HG03439 (cell line): ENCODE results near the gene SRSF3.
"Not testable (repeated sequence)": the region's sequence is repeated elsewhere in the genome, so short reads cannot be mapped to it uniquely, and the experiment has no call there.

ENCODE experiments used
- ATAC-seq: cut with Tn5 transposase; IDR thresholded peaks from one replicate; pipeline ENCODE4 v1.9.1; 2021; ENCODE audit warnings: mild to moderate bottlenecking, moderate library complexity; ENCODE audit not compliant: unreplicated experiment

The SRSF3 gene

DNA sequence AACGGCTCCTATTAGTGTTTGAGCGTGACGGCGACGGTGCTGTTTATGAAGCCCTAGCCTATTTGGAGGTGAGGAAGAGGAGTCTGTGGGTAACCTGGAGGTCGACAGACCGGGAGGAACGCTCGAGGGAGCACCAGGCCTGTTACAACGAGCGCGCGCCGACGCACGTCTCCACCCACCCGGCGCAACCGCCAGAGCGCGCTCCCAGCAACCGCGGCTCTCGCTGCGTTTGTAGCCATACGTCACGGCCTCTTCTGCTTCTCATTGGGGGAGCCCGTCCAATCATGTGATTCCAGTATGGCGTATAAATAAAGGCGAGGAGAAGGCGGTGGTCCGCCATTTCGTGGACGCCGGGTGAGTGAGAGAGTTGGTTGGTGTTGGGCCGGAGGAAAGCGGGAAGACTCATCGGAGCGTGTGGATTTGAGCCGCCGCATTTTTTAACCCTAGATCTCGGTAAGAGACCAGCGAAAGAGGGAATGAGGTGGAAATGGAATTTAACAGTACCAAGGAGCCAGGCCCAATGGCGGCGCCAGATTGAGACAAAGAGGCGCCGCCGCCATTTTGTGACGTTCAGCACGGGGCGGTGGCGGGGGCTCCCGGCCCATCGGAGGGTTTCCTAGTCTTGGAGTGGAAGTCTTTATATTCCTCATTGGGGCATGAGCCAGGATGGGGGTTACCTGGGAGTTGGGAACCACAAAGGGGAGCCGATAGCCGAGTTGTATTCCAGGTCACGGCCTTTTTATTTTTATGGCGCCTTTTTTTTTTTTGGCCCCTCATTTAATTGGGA, at the start of gene SRSF3:
TSS of gene SRSF3 (plus strand) at position 334 of the 787 bp plus-strand sequence. CDS start 2,401 bp downstream, outside the sequence.
- peak; percentile 91 for ATAC-seq

DNA sequence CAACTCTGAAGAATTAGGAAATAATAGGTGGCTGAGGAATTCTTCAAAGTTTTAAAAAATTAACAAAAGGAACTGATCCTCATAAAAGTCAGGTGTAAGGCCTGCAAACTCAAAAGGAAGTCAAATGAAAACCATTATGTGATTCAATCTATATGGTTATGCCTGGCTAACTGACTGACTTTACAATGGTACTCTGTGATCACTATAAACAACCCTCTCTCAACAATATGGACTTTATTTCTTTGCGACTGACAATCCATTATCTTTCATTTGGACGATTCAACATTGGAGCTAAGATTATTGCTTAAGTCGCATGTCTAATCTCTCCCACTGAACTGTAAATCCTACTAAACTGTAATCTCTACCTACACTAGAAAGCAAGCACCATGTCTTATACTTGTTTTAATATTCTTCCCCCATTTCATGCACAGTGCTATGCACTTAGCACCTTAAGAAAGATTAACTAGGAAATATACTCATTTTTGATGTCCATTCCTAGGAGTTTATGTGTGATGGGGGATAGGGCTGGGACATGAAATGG, 48.3 kb upstream of the SRSF3 start:
- ATAC-seq: no peak

DNA sequence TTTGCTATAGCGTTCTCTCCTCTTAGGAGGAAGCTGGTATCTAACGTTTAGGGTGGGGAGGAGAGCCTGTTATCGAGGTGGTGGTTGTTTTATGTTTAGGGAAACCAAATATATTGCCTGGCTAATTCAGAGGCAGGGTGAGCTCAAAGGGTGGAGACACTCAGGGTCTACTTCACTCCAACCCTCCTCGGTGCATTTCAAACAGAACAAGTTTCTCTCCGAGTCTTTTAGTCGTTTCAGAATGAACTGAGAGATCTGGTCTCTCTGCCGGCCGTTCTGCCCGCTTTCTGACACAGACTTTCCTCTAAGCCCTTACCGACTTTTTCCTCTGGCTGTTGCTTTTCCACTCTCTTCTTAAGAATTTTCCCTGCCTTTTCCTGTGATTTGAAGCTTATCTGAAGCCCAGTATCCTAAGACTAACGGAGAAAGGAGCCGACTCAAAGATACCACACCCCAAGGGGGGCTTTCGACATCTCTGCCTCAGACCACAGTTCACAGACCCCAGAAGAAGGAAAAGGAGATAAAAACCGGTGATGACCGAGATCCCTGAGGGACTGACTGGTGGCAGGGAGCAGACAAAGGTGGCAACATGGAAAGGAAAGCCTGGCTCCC, 47.7 kb upstream of the SRSF3 start:
- ATAC-seq: no peak

DNA sequence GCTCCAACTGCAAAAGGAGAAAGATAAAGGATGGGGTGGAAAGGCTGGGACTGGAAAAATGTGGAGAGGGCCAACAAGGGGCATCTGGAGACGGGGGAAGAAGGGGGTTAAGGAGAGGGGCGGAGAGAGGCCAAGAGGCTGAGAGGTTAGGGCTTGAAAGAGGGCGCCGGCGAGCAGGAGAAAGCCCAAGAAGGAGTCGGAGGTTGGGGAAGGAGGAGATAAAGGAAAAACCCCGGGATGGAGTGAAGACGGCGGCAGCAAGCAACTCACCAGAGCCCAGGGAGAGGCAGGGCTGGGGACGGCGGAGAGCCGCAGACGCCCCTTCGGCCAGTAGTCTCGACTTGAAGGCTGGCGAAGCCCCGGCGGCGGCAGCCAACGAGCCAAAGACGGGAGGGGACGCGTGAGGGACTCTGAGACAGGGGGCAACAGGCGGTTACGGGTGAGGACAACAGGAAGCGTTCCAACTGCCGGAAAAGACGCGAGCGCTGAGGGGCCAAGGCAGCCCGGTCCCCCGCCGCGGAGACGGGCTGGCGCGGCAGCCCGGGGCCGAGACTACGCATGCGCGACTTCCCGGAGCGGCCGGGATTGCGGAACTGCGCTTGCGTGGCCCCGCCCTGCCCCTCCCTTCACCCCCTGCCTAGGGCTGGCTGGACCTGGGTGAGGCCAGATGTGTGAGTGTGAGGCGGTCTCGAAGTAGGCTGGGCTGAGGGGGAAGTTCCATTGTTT, 47.1 kb upstream of the SRSF3 start, which contains the start of gene STK38:
TSS of gene STK38 (minus strand) at position 560 of the 726 bp plus-strand sequence. CDS start 7,277 bp downstream, outside the sequence.
- ATAC-seq: peak; percentile 61

DNA sequence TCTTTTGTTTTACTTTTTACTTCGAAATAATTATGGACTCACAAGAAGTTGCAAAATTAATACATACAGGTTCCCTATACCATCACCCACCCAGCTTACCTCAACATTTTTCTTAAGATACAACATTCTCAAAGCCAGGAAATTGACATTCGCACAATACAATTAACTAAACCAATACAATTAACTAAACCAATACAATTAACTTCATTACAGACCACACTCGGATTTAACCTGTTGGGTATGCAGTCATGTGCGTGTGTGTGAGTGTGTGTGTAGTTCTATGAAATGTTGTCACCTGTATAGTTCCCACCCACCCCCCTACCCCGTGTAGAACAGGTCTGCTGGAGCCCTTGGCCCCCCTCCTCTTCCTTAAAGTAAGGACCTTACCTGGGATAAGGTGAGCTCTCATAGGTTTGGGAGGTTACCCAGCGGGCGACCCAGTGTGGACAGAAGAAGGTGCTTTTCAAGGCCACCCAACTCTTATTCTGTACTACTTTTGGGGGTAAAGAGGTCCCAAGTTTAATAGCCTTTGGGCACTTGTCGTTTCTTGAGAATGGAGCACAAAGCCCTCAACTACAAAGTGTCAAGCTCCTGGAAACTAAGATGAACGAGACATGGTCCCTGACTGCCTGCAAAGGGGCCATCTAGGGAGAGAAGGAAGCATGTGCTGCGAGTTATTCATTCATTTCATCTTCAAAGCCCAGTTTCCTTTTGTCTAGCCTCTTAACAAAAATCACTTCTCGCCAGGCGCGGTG, 46.3 kb upstream of the SRSF3 start:
- ATAC-seq: no peak

DNA sequence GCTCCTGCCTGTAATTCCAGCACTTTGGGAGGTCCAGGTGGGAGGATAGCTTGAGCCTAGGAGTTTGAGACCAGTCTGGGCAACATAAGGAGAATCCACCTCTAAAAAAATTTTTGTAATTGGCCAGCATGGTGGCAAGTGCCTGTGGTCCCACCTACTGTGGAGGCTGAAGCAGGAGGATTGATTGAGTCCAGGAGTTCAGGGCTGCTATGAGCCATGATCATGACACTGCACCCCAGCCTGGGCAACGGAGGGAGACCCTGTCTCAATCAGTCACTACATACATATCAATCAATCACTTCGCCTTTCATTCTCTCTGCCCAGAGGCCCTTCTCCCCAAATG, 45.8 kb upstream of the SRSF3 start:
- no peak for ATAC-seq

DNA sequence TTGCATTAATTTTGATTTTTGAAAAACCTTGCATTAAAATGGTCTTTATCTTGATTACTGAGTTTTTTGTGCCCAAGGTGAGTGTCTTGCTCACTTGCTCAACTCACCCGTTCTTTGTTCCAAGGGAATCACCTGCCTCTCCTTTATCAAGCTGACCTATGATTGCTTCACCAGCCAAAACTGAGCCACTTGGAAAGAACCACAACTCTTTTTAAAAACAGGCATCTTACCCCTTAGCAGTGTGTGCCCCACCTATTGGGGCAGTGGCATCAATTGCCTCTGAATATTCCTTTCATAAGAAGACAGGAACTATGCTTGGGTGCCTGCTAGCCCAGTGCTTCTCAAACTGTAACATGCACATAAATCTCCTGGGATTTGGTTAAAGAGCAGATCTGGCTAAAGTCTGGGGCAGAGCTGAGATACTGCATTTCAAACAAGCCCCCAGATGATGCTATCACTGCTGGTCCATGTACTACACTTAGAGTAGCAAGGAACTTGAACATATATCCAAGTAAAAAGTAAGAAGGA, 43.6 kb upstream of the SRSF3 start:
- no peak for ATAC-seq

DNA sequence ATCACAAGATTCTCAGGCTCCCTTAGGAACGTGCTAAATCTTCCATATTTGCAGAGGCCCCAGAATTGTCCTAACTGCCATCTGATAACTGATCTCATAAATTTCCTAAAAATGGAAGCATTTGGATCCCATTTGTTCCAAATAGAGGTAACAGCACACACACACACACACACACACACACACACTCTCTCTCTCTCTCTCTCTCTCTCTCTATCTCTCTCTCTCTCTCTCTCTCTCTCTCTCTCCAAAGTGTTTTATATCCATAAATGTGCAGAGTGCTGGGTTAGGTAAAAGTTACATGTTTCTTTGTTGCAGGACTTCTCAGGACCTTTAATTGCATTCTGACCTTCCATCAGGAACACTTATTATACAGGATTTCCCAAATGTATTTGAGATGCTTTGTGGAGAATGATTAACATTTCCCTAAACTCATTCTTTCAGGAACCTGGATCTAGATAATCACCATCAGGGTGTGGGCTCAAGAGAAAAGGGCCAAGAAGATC, 38.4 kb upstream of the SRSF3 start:
- ATAC-seq: no peak

DNA sequence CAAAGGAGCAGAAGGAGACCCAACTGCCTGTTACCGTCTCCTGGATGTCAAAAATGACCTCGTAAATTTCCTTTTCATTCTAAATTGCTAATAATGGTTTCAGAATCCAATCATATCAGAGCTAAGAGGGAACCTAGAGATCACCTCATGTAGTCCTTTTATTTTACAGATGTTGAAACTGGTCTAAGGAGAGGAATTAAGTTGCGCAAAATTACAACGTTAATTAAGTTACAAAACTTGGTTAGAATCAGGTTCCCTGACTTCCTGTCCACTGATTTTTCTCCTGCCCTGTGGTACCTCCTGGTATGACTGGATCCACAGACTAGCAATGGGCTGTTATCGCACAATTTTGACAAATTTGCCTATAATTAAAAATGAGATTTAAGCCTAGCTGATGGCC, 37.9 kb upstream of the SRSF3 start:
- no peak for ATAC-seq

DNA sequence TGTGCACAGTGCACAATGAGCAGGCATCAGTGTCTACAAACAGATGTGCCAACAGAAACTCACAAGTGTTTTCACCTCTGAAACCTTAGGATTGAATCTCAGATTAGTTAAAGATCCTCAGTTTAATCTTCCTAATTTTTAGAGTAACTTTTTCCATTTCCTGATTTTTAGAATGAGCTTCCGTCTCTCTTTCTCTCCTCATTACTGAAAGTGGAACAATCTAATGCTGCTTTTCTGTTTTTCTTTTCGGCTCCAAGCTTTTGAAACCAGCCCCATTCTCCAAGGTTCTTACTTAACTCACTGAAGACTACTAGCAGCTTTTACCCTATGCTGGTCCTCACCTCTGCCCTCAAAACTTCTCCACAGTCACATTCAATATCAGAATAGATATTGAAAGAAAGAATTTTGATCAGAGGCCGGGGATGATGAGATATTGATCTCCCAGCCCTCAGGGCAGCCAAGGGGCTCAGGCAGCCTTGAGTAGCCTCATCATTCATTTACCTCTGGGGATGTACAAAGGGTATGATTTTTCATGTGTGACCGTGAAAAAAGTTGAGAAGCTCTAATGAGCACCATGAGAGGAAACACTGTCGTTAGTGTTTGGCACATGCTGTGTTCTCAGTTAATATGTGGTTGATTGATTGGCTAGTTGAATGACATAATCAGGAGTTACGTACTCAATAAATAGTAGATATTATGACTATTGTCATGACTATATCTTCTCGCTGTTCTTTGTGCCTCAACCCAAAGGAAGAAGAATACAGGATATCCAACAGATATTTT, 35.0 kb upstream of the SRSF3 start:
- no peak for ATAC-seq

DNA sequence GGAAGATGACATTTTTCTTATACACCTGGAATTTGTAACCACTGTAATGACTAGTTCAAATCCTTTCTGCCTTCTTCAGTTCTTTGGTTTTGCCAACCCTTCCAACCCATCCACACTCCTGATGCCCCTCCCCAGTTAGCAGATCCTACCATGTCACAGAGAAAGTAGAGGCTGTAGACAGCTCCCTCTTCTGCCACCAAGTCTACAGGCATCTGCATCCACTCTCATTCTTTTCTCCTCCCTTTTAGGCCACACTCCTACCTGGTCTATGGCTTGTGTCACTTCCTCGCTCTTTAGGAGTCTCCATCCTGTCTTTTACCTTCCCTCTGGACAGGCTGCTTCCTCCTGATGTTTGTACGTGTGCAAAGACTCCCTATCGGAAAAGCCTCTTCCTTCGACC, 33.3 kb upstream of the SRSF3 start:
- ATAC-seq: no peak

DNA sequence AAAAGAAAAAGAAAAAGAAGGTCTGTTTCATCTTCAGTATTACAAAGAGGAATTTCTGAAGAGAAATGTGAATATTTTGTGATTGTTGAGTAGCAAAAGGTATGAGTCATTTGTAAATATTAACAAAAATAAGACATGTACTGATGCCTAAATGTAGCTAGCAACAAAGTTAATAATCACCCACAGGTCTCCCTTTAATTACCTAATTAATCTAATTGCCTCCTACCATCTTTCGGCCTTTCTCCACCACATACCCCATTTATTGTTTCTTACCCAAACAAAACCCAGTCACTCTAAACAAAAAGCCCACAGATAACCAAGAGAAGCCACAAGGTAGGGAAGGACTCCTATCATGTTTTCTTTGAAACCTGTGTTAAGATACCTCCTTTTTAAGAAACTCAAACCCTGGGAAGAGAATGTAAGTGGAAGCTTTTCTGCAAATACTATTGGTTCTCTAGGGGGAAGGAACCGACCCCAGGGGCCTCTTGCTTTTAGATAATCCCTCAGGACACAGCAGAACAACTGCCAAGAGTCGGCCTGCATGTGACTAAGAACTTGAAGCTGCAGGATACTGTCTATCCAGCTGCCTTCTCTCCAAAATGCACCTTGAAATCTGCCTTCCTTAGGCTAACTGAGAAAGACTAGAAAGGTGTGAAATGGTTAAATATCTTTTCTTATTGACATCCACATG, 30.8 kb upstream of the SRSF3 start:
- no peak for ATAC-seq

DNA sequence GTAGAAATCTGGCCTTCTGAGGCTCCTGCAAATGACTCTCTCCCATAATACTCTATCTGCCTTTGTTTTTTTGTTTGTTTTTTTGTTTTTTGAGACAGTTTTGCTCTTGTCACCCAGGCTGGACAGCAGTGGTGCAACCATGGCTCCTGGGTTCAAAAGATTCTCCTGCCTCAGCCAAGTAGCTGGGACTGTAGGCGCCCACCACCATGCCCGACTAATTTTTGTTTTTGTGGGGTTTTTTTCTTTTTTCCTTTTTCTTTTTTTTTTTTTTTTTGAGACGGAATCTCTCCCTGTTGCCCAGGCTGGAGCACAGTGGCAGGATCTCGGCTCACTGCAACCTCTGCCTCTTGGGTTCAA, 30.3 kb upstream of the SRSF3 start:
- no peak for ATAC-seq

DNA sequence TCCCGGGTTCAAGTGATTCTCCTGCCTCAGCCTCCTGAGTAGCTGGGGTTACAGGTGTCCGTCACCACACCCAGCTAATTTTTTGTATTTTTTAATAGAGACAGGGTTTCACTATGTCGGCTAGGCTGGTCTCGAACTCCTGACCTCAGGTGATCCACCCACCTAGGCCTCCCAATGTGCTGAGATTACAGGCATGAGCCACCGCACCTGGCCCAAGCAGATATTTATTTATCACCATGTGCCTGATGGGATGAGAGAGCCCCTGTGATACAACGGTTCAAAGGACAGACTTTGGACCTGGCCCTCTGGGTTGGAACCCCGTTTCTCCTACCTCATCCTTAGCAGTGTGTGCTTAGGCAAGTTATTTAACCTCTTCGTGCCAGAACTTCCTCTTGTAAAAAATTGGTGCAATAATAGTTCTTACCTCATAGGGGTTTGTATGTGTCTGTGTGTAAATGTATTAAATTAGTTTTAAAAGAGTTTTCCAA, 27.7 kb upstream of the SRSF3 start:
- no peak for ATAC-seq

DNA sequence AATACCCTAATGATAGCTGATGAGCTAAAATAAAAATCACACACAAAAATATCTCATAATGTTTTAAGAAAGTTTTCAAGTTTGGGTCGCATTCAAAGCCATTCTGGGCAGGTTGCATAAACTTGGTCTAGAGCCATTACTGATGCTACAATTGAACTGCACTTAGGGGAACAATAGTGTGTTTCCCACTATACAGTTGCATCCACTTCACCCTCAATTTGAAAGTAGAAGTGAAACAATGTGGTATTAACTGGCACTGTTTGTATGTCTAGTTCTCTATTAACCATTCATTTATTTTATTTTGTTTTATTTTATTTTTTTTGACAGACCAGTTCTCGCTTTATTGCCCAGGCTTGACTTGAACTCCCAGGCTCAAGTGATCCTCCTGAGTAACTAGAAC, 23.9 kb upstream of the SRSF3 start:
- ATAC-seq: no peak

DNA sequence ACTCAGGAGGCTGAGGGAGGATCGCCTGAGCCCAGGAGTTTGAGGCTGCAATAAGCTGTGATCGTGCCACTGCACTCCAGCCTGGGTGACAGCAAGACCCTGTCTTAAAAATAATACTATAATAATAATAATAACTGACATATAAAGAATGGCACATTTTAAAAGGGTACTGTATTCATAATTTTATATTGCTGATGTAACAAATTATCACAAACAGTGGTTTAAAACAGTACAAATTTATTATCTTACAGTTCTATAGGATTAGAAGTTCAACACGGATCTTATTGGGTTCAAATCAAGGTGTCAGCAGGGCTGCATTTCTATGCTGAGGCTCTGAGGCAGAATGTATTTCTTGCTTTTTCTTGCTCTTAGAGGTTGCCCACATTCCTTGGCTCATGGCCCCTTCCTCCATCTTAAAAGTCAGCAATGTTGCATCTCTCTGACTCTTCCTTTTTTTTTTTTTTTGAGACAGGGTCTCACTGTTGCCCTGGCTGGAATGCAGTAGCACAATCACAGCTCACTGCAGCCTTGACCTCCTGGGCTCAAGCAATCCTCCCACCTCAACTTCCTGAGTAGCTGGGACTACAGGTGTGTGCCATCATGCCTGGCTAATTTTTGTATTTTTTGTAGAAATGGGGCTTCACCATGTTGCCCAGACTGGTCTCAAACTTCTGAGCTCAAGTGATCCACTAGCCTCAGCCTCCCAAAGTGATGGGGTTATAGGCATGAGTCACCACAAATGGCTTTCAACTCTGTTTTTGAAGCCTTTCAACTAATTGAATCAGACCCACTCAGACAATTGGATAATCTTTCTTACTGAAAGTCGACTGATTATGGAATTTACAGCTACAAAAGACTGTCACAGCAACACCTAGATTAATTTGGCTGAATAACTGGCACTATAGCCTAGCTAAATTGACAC, 22.8 kb upstream of the SRSF3 start:
- no peak for ATAC-seq

DNA sequence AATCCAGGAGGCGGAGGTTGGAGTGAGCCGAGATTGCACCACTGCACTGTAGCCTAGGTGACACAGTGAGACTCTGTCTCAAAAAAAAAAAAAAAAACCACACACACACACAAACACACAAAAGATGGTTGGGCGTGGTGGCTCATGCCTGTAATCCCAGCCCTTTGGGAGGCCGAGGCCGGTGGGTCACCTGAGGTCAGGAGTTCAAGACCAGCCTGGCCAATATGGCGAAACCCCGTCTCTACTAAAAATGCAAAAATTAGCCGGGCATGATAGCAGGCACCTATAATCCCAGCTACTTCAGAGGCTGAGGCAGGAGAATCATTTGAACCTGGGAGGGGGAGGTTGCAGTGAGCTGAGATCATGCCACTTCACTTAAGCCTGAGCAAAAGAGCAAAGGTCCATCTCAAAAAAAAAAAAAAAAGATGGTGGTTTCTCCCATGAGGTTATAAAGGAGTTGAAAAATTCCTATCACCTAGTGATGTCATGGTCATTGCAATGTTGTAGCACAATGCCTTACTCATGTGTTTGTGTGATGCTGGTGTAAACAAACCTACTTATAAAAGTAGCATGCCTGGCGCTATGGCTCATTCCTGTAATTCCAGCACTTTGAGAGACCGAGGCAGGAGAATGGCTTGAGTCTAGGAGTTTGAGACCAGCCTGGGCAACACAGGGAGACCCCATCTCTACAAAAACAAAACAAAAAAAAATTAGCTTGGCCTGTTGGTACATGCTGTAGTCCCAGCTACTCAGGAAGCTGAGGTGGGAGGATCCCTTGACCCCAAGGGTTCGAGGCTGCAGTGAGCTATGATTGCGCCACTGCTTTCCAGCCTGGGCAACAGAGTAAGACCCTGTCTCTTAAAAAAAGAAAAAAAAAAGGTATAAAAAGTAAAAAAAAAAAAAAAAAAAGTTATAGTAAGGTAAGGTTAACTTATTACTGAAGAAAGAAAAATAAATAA, 21.5 kb upstream of the SRSF3 start:
- not testable (repeated sequence) for ATAC-seq
